Activated naive CD4-positive, alpha-beta T cell treated with anti-CD3 and anti-CD28 coated beads, Interleukin-2, amount 50 U/mL, for 16 hours (primary cell): ENCODE measurements around the gene NDUFV3.
A peak's percentile ranks its signal among the peaks of the same experiment; 100 is the strongest.
"Not testable (repeated sequence)": the region's sequence is repeated elsewhere in the genome, so short reads cannot be mapped to it uniquely, and the experiment has no call there.

Source experiments
- DNase-seq: peaks from one replicate; pipeline ENCODE4 v3.0.0-alpha.2; 2020

The NDUFV3 gene

DNA sequence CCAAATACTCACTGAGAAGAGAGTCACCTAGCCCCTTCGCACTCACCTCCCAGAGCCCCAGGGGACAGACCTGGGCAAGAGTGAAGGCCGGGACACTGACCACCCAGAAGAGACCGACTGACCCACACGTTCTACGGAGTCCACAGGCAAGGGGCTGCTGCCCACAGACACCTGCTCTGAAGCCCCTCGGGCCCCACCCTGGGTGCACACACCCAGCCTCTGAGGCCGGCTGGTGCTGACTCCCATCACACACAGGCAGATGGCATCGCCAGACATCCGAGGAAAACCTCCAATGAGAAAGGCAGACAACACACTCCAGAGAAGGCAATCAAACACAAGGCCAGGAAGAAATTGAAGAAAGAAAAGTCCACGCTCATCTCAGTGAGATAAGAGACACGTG is 35.9 kb upstream of the NDUFV3 start:
- no peak for DNase-seq

DNA sequence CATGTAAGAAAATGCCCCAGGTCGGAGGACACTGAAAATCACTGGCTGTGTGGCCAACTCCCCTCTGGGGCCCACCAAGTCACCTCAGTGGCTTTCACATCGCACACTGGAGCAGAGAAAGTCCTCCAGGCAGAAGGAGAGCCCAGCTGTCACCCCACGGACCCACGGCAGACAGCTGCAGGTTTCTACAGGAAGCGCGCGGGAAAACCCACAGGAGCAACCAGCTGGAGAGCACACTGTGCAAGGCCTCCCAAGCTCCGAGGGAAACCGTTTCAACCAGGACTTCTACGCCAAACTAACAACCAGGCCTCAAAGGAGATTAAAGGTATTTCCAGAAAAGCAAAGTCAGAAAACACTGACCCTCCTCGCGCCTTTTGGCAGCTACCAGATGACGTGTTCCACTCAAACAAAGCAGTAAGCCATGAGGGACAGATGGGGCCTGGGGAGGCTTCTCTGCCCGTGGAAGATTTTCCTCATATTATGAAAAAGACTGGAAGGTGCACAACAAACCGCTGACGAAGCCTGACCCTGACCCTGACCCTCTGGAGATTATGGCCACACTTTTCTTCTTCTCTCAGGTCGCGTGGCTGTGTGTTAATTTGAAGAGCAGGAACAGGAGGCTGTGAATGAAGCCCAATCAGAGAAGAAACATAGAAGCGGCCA is 34.8 kb upstream of the NDUFV3 start:
- no peak for DNase-seq

DNA sequence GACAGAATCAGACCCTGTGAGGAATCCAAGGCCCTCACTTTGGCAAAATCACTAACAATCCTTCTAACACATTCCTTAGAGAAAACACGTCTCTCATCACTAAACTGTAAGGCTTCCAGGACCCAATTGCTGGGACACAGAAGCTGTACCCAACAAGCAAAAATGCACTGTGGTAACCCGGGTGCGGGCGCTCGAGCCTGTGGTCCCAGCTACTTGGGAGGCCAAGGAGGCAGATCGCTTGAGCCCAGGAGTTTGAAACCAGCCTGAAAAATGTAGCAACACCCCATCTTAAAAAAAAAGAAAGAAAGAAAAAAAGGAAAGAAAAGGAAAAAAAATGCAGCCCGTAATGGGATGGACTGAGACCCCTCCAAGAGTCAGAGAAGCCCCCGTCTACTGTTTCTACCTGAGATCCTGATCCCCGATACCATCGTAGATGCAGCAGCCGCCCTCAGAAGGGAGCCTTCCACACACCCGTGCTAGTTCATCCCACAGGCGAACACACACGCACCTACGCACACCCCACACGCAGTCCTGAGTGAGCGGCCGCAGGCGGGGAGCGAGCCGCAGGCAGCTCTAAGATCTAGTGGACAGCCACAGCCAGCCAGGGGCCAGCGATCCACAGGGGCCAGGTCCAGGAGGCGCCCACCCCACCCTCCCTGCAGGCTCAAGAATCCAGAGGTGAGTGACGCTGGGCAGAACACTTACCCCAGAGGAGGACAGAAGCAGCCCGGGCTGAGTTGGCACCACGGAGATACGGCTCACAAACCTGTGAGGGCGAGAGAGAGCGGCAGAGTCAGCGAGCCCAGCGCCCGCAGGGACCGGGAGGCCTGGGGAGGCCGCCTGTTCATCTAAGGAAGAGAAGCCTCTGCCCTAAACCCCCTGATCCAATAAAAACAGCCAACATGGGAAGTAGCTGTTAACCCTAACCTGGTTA is 33.9 kb upstream of the NDUFV3 start:
- no peak for DNase-seq

DNA sequence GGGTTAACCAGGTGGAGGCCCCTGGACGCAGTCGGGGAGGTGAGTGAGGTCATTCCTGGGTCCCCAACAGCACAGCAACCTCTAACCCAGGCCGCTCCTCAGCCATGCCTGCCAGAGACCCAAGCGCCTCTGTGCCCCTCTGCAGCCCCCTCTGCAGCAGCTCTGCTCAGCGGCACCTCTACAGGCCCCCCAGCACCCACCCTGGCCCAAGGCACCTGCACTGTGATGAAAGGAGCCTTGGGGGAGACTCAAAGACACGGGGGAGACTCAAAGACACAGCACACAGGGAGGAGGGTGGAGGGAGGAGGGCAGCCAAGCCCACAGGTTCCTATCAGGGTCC is 33.2 kb upstream of the NDUFV3 start:
- no peak for DNase-seq

DNA sequence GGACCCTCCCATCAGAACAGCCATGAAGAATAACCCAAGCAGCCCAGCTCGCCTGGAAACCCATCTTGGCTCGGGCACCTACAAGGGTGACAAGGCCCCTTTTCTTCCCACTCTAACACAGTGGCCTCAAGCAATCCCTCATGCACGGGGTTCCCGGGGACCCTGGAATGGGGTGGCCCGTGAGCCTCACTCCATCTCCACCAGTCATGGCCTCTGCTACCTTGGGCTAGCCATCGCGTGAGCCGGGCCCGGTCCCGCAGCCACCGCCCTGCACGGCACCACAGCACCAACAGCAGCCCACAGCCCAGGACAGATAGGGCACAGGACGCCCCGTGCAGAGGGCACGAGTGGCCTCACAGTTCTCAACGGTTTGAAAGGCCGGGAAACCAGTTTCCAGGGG is 32.8 kb upstream of the NDUFV3 start:
- no peak for DNase-seq

DNA sequence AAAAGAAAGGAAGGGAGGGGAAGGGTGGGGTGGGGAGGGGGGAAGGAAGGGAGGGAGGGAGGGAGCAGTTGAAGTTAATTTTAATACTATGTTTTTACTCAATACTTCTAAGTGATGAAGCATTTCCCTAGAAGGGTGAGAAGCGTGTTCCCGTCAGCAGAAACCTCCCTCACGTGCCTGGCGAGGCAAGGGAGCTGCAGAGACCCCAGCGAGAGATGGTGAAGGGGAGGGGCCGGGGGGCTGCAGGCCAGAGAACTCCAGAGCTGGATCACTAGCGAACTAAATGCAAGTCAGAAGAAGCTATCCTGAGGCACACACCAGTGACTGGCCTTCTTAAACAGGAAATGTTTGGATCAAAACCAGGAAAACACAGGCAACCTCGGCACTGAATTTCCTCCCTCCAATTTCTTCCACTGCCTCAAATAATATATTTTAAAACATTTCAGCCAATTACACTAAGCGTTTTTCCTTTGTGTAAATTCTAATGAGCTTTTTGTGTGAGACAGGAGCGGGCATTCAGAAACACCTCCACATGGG is 31.7 kb upstream of the NDUFV3 start:
- DNase-seq = no peak

DNA sequence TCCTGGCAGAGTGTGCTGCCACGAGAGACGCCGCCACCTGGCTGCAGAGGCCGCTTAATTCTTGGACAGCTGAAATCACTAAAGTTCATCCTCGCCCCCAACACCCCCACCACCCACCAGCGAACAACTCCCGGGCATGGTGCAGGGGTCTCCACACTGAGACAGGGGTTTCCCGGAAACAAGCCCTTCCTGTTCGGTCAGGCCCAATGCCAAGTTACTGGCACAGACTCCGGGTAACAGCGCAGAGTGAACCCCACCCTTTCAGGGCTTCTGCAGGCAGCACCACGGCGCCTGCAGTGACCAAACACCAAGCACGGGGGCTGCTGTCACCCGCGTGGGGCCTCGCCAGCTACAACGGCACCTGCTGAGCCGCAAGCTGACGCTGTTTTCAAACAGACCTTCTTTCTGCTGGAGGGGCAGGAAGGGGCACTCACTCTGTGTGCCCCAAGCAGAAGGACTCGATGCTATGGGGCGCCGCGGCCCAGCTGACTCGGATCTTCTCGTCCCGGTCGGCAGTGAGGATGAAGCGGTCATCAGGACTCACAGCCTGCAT is 31.2 kb upstream of the NDUFV3 start:
- no peak for DNase-seq

DNA sequence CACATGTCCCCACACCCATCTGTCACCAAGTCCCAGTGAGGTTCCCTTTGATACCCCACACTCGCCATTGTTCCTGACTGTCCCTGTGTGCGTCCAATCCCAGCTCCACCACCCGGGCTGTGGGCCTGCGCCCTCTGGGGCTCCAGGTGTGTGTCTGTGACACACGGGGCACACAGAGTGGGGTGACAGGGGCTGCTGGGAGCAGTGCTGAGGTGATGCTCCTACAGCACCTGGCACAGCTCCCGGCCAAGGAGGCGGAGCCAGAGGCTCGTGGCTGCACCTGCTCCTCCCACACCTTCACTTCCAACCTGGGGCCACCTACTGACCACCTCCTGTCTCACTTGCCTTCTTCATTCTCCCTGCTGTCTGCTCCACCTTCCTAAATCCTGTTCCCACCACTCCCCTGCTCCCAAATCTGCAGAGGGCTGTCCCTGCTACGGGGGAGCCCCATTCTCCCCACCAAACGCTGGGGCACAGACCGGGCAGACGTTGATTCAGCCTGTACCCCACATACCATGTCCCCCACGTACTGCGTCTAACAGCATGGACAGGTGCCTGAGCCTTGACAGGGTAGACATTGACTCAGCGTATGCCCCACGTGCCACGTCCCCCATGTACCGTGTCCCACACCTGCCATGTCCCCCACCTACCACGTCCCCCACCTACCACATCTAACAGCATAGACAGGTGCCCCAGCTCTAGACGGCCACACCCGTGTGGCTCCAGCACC is 30.2 kb upstream of the NDUFV3 start:
- no peak for DNase-seq

DNA sequence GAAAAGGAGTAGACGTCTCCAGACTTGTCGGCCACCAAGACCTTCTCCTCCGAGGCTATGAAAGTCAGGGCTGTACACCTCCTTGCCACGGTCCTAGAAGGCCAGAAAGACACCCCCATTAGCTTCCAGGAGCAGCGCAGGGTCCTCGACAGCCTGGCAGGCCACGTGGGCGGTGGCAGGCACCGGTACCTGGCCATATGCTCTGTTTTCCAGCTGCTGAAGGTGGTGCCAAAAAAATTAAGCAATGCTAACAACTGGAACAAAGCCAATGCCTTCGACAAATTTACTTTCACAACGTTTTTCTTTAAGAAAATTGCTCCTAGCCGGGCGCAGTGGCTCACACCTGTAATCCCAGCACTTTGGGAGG is 29.6 kb upstream of the NDUFV3 start:
- no peak for DNase-seq

DNA sequence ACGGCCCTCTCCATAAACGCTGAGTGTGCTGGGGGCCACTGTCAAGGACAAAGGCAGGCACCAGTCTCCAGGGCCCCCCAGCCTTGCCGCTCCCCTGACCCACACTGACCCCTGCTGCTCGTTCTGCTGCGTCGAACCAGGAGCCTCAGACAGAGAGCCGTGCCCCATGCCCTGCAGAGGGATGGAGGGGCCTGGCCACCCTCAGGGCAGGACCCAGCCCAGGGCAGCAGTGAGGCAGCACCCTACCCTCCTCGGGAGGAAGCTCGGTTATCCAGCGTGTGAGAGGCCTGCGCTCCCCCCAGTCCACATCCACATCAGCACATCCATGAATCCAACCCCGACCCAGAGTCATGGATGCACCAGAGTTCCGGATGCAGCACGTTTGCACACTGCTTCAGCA is 28.8 kb upstream of the NDUFV3 start:
- no peak for DNase-seq

DNA sequence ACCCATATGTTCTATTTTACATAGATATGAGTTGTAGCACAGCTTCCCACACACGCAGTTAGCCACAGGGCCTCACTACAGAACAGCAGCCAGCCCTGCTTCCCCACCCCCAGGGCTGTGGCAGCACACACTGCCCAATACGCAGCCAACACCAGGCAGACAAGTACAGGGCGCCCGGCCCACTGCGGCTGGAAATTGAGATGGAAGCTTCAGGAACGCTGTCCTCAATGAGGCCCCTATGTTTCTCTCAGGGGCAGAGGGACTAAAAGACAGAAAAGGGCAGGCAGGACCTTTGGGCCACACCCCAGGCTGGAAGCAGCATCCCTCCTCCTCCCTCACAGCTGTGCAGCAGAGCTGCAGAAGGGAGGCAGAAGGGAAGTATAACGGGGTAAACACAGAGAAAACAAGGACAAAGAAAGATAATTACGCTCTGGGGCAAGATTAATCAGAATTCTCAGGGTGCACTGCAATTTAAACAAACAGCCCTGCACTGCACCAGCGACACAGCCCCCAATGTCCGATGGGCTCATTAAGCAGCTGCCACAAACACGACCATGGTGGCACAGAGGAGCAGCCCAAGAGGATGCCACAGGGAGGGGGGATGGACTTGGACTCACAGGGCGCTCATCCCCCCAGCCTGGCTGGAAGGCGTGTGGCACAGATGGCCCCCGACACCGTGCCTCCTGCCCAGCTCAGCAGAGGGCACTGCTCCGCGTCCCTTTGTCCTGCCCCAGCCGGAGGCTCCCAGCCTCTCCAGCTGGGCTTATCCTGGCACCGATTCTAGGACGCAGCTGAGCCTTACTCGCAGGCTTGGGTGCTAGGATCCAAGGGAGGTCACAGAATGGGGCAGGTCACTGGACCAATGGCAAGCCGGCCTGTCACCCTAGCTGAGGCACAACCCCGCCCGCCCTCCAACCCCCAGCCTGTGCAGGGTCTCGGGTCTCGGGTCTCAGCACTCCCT is 28.0 kb upstream of the NDUFV3 start:
- no peak for DNase-seq

DNA sequence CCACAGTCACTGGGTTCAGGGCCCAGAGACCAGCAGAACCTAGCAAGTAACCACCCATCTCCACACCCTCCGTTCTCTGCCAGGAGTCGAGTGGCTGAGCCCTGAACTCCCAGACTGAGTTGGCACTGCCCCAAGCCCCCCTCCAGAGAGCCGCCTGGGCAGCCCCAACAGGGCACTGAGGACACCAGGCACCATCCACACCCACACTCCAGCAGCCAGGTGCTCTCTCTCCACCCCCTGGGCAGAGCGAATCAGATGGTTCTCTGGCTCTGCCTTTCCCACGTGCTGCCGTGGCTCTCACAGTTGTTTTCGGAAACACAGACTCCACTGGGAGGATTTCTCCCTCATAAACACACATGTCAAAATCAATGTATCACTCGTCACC is 27.3 kb upstream of the NDUFV3 start:
- DNase-seq = no peak

DNA sequence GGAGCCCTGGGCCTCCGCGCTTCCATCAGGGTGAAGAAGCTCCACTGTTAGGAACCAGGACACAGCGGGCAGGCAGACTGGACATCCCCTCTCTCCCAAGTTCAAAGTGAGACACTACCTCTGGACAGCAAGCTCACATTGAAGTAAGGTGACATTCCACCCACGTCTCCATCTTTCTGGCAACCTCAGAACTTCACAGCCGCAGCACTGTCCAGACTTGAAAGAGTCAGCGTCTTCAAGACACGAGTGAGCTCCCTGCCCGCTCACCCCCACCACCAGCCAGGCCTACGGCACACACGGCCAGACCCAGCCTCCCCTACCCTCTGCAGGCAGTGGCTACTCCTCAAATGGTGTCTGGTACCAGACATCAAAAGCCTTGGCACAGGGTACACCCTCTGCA is 24.9 kb upstream of the NDUFV3 start:
- no peak for DNase-seq

DNA sequence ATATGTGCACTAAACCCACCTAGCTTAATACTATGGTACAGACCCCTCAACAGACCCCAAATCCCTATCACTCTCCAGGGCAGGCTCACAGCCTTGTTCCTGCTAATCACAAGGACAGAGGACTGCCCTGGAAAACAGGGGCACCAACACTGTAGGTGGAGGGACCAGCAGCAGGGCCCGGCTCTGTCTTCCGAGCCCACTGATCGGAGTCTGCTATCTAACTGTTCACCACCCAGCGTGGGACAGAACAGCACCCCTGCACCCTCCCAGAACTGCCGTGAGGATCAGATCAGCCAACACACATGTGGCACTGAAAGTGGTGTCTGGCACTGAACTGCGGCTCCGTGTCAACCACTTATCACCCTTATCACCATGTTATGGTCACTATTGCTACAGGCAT is 20.0 kb upstream of the NDUFV3 start:
- DNase-seq = no peak

DNA sequence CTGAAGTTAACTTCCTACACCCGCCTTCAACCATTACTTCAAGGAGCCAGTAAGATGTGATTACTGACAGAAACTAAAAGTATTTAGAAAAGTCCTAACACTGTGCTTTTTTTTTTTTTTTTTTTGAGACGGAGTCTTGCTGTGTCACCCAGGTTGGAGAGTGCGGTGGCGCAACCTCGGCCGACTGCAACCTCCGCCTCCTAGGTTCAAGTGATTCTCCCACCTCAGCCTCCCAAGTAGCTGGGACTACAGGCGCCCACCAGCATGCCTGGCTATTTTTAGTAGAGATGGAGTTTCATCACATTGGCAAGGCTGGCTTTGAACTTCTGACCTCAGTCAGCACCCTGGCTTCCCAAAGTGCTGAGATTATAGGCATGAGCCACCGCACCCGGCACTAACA is 17.3 kb upstream of the NDUFV3 start:
- not testable (repeated sequence) for DNase-seq

DNA sequence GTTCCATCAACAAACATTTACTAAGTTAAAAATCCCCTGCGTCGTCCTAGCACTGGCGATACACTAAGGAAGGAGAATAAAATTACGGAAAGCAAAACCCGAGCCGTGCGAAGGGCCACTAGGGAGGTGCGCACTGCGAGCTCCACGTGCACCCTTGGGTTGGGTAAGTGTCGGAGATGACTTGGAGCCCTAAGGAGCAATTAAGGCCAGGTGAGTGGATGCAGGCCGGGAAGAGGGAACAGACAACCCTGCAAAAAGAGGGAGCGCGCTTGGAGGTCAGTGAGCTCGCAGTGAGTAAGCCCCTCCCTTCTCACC is 14.5 kb upstream of the NDUFV3 start:
- DNase-seq = no peak

DNA sequence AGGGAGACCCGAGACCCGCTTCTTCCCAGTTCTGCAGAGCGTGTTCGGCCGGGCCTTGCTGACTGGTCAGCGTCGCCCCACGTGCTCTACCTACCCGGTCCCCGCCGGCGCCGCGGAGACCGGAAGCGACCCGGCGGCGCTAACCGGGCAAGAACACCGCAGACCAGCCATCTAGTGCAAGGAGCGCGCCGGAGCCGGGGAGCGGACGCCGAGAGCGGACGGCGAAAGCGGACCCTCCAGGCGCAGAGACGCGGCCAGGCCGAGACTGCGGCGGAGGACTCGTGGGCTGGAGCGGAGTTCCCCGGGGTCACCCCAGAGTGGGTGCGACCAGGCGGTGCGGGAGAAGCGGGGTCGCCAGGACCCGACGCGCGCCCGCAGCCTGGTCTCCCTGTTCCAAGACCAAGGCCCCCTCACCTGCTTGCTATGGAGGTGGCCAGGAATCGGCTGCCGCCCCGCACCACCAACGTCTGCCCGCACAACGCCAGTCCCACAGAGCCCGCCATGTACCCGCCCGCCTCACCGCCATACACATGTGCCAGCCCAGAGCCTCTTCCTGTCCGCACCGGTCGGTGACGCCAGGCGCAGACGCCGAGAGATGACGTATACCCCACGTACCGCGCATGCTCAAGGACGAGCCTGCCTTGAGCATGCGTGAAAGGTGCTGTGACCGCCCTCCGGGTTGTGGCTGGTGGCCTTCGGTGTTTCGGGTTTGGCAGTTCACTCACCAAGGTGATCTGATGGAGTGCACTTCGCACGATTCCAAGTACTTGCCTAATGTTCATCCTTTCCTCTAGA is 13.9 kb upstream of the NDUFV3 start, which contains the start of gene WDR4:
WDR4 (minus strand) TSS at position 547 of the 795 bp plus-strand sequence; CDS start at position 503, 44 bp downstream.
- peak; percentile 97 for DNase-seq

DNA sequence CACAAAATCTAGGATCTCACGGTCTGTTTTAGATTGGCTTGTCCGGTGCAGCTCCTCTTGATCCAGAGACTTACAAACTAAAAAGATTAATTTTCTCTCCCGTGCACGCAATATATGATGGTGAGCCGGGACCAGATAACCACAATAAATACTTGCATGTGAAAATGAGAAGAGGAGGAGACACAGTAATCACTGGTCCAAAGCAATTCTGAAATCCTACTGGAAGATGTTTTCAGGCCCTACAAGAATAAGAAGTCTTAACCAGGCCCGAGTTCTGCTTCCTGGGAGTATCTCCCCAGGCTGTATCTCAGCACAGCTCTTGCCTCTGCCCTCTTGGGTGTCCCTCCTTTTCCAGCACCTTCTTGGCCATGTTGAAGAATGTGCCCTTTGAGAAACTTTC is 12.8 kb upstream of the NDUFV3 start:
- DNase-seq = no peak

DNA sequence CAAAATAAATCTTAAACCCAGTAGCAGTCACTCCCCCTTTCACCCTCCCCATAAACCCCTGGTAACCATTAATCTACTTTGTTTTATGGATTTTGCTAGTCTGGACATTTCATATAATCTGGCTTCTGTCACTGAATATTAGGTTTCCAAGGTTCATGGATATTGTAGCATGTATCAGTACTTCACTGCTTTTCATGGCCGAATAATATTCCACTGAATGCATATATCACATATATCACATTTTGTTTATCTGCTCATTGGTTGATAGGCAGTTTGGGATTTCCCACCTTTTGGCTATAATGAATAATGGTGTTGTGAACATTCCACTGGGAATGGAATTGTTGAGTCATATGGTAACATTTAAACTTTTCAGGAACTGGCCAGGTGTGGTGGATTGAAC is 9.2 kb upstream of the NDUFV3 start:
- no peak for DNase-seq

DNA sequence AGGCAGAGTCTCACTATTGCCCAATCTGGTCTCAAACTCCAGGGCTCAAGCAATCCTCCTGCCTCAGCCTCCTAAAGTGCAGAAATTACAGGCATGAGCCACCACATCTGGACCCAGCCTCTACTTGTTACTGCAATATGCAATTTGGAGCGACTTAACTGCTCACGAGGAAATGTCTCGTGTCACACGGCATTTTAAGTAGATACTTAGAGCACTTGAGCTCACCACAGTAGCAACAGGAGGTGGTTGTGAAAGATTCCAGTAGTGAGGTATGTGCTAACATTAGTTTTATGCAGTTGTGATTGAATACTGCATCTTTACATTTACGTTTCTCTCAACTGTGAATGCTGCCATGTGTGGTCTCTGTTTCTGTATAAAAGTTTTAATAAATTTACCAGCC is 5.8 kb upstream of the NDUFV3 start:
- no peak for DNase-seq

DNA sequence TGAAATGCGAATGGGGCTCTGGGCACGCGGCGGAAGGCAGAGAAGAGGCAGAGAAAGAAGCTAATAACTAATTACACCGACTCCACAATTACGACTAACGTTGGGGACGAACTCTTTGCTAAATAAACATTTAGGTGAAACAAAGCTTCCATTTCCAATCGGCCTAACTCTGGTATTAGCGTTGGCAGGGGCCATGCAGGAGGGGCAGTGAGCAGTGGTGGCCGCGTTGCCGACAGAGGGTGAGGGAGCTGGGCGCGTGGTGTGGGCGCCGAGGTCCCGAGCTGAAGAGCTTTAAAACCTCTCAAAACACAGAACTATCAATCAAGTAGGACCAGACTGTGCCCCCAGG is 553 bp upstream of the NDUFV3 start:
- DNase-seq = no peak

DNA sequence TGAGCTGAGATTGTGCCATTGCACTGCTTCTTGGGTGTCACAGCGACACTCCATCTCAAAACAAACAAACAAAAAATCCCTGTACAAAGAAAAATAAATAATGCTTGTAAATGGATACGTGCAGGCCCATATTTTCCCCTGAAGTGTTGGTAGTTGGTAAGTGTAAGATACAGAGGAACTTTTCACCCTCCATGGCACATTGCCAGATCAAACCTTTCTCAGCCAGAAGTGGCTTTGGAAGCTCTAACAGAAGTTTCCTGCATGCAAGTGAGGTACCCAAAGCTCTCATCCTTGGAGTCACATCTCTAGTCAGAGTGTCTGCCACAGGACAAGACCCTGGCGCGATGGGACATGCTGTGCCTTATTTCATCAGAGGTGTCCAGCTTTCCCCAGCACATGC is 7.3 kb downstream of the NDUFV3 start:
- DNase-seq = no peak
